Hepatocyte (in vitro differentiated cells): ENCODE results near the gene HMCN1.

ENCODE experiments used
- EZH2 ChIP-seq: fragments of 200-600 bp; sonication (generic); IDR thresholded peaks from 2 replicates; pipeline ENCODE4 v1.6.1; 2016; ENCODE audit warnings: antibody characterized with exemption, mild to moderate bottlenecking, borderline replicate concordance
- EZH2phosphoT487 ChIP-seq: fragments of 200-600 bp; sonication (generic); IDR thresholded peaks from one replicate; pipeline ENCODE4 v1.6.1; 2018; ENCODE audit warnings: antibody characterized with exemption, mild to moderate bottlenecking, low read depth, moderate library complexity; ENCODE audit not compliant: unreplicated experiment, severe bottlenecking
- TF ChIP-seq, protein P1 (sequence below): fragments of 200-600 bp; sonication (generic); IDR thresholded peaks from 2 replicates; pipeline ENCODE4 v1.5.1; 2016; ENCODE audit warnings: antibody characterized with exemption, mild to moderate bottlenecking; ENCODE audit not compliant: poor library complexity

DNA sequence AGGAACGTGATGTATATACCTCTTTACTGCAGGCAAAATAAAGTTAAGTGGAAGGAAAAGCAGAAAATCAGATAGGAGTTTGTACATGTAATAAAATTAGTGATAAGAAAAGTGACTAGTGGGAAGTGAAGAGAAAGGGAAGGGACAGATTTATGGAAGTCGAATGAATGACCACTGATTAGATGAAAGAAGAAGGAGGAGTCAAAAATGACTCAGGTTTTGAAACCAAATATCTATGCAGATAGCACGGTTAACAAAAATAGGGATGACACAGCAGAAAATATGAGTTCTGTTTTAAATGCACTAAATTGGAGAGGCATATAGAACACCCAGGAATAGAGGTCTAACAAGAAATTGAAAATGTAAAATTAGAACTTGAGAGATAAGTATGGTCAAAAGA lies 128.0 kb downstream of the HMCN1 start:
- TF ChIP-seq, protein P1, sequence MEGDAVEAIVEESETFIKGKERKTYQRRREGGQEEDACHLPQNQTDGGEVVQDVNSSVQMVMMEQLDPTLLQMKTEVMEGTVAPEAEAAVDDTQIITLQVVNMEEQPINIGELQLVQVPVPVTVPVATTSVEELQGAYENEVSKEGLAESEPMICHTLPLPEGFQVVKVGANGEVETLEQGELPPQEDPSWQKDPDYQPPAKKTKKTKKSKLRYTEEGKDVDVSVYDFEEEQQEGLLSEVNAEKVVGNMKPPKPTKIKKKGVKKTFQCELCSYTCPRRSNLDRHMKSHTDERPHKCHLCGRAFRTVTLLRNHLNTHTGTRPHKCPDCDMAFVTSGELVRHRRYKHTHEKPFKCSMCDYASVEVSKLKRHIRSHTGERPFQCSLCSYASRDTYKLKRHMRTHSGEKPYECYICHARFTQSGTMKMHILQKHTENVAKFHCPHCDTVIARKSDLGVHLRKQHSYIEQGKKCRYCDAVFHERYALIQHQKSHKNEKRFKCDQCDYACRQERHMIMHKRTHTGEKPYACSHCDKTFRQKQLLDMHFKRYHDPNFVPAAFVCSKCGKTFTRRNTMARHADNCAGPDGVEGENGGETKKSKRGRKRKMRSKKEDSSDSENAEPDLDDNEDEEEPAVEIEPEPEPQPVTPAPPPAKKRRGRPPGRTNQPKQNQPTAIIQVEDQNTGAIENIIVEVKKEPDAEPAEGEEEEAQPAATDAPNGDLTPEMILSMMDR = no peak
- no peak for TF ChIP-seq EZH2phosphoT487
- TF ChIP-seq EZH2 = no peak
